IMR-90 (cell line): Measurements from ENCODE around the gene FRY. TPM values are rescaled to one million over a fixed set of nuclear protein-coding genes. Genes with fewer than 3 reads are reported as not detected.

ENCODE experiments used
- ATAC-seq: fragments of 200-7000 bp; cut with Tn5 transposase; 2 replicates; pipeline ENCODE4 v1.9.1; 2020; ENCODE audit warnings: low read depth, mild to moderate bottlenecking, moderate library complexity
- BruUV-seq: library from RNA; stranded (reverse); fragments of 400-500 nt; replicated peaks from 2 replicates; lab custom pipeline; 2021; lab: Mats Ljungman, UMichigan
- CTCF ChIA-PET: fragments of 300-600 bp; formaldehyde crosslinking; extraction: SDS; loops from one replicate; lab custom pipeline; 2021; ENCODE audit warnings: antibody characterized with exemption; lab: Yijun Ruan, JAX
- POLR2A ChIA-PET: fragments of 300-600 bp; sonication (Branson Sonifier 250); formaldehyde crosslinking; loops from one replicate; lab custom pipeline; 2022; ENCODE audit warnings: antibody characterized with exemption; ENCODE audit not compliant: unreplicated experiment; lab: Charles Lee
- DNase-seq: peaks from one replicate; pipeline ENCODE4 v3.0.0; 2013
- H2AFZ ChIP-seq: replicated peaks from 2 replicates; pipeline ENCODE3; 2013; ENCODE audit warnings: low read length, mild to moderate bottlenecking; ENCODE audit not compliant: poor library complexity
- H2AK5ac ChIP-seq: 2 replicates; pipeline ENCODE4 v1.6.1; 2013; ENCODE audit warnings: low read depth, low read length, inconsistent platforms
- H2AK9ac ChIP-seq: replicated peaks from 2 replicates; pipeline ENCODE3; 2013; ENCODE audit warnings: mild to moderate bottlenecking, low read depth, low read length, moderate library complexity; ENCODE audit not compliant: poor library complexity
- H2BK120ac ChIP-seq: 2 replicates; pipeline ENCODE4 v1.6.1; 2013; ENCODE audit warnings: low read depth, low read length, inconsistent platforms
- H2BK15ac ChIP-seq: 3 replicates; pipeline ENCODE4 v1.6.1; 2013; ENCODE audit warnings: low read depth, low read length, inconsistent platforms
- H2BK20ac ChIP-seq: 2 replicates; pipeline ENCODE4 v1.6.1; 2013; ENCODE audit warnings: low read depth, mild to moderate bottlenecking, inconsistent platforms, low read length, moderate library complexity
- H2BK5ac ChIP-seq: 2 replicates; pipeline ENCODE4 v1.6.1; 2013; ENCODE audit warnings: mild to moderate bottlenecking, low read depth, low read length, inconsistent platforms; ENCODE audit not compliant: poor library complexity, severe bottlenecking
- H3K14ac ChIP-seq: replicated peaks from 2 replicates; pipeline ENCODE4 v1.6.1; 2013; ENCODE audit warnings: low read depth, low read length, inconsistent platforms
- H3K18ac ChIP-seq: 2 replicates; pipeline ENCODE4 v1.6.1; 2013; ENCODE audit warnings: low read depth, low read length, control low read depth
- H3K23ac ChIP-seq: 2 replicates; pipeline ENCODE4 v1.6.1; 2013; ENCODE audit warnings: low read depth, low read length, inconsistent platforms
- H3K27ac ChIP-seq: 2 replicates; pipeline ENCODE4 v1.5.1; 2013; ENCODE audit warnings: mild to moderate bottlenecking, control low read depth, low read length; ENCODE audit not compliant: insufficient read depth
- H3K27me3 ChIP-seq: 2 replicates; pipeline ENCODE4 v1.6.1; 2013; ENCODE audit warnings: low read length; ENCODE audit not compliant: control insufficient read depth, insufficient read depth
- H3K36me3 ChIP-seq: 2 replicates; pipeline ENCODE4 v1.6.1; 2013; ENCODE audit warnings: low read length, mixed read lengths; ENCODE audit not compliant: control insufficient read depth, insufficient read depth
- H3K4ac ChIP-seq: 2 replicates; pipeline ENCODE4 v1.6.1; 2013; ENCODE audit warnings: low read depth, low read length, inconsistent platforms
- H3K4me1 ChIP-seq: 2 replicates; pipeline ENCODE4 v1.6.1; 2013; ENCODE audit warnings: low read length, mixed read lengths; ENCODE audit not compliant: control insufficient read depth, insufficient read depth
- H3K4me2 ChIP-seq: 2 replicates; pipeline ENCODE4 v1.6.1; 2013; ENCODE audit warnings: low read depth, mild to moderate bottlenecking, control low read depth, low read length, moderate library complexity
- H3K4me3 ChIP-seq: 2 replicates; pipeline ENCODE4 v1.5.1; 2013; ENCODE audit warnings: low read depth, mild to moderate bottlenecking, control low read depth, low read length, moderate library complexity; ENCODE audit not compliant: insufficient read depth
- H3K56ac ChIP-seq: 2 replicates; pipeline ENCODE4 v1.6.1; 2013; ENCODE audit warnings: low read length, inconsistent platforms; ENCODE audit not compliant: insufficient read depth; ENCODE audit errors: extremely low read depth
- H3K79me1 ChIP-seq, 2 experiments: 2 replicates each; pipeline ENCODE4 v1.6.1; 2013; ENCODE audit warnings: low read length in 2 of 2, inconsistent platforms in 1 of 2, low read depth in 1 of 2
- H3K9ac ChIP-seq: 2 replicates; pipeline ENCODE4 v1.6.1; 2013; ENCODE audit warnings: low read depth, low read length, control low read depth
- H3K9me1 ChIP-seq: 2 replicates; pipeline ENCODE4 v1.6.1; 2013; ENCODE audit warnings: low read length, inconsistent platforms; ENCODE audit not compliant: insufficient read depth
- H3K9me3 ChIP-seq: 2 replicates; pipeline ENCODE4 v1.6.1; 2013; ENCODE audit warnings: low read length; ENCODE audit not compliant: control insufficient read depth, insufficient read depth
- H4K20me1 ChIP-seq: 2 replicates; pipeline ENCODE4 v1.6.1; 2013; ENCODE audit warnings: low read length, inconsistent platforms; ENCODE audit not compliant: insufficient read depth
- H4K5ac ChIP-seq: 2 replicates; pipeline ENCODE4 v1.6.1; 2013; ENCODE audit warnings: mild to moderate bottlenecking, low read depth, low read length, control low read depth
- H4K8ac ChIP-seq, 2 experiments: 2 replicates each; pipeline ENCODE4 v1.6.1; 2013; ENCODE audit warnings: low read depth in 2 of 2, low read length in 2 of 2, control low read depth in 1 of 2, inconsistent platforms in 1 of 2
- H4K91ac ChIP-seq: 2 replicates; pipeline ENCODE4 v1.6.1; 2013; ENCODE audit warnings: low read depth, low read length, inconsistent platforms; ENCODE audit not compliant: insufficient read depth
- BHLHE40 ChIP-seq: fragments of 150-350 bp; IDR thresholded peaks from 2 replicates; pipeline ENCODE4 v1.6.1; 2016; ENCODE audit warnings: mild to moderate bottlenecking, low read depth, low read length
- CEBPB ChIP-seq: IDR thresholded peaks from 2 replicates; pipeline ENCODE4 v1.6.1; 2012; ENCODE audit warnings: low read depth, low read length, improper control_type of control experiment
- CHD1 ChIP-seq: IDR thresholded peaks from 2 replicates; pipeline ENCODE4 v1.6.1; 2012; ENCODE audit warnings: low read depth, low read length, improper control_type of control experiment
- CTCF ChIP-seq: conservative IDR thresholded peaks from 2 replicates; pipeline ENCODE4 v1.5.1; 2012; ENCODE audit warnings: mild to moderate bottlenecking, low read depth, low read length, improper control_type of control experiment
- ELK1 ChIP-seq: fragments of 150-350 bp; IDR thresholded peaks from 2 replicates; pipeline ENCODE4 v1.6.1; 2016; ENCODE audit warnings: low read depth, mild to moderate bottlenecking, low read length, moderate library complexity, borderline replicate concordance
- FOS ChIP-seq: fragments of 150-350 bp; IDR thresholded peaks from 2 replicates; pipeline ENCODE4 v1.6.1; 2016; ENCODE audit warnings: low read depth, low read length
- MAFK ChIP-seq: IDR thresholded peaks from 2 replicates; pipeline ENCODE4 v1.6.1; 2012; ENCODE audit warnings: low read depth, low read length, improper control_type of control experiment
- MAZ ChIP-seq: IDR thresholded peaks from 2 replicates; pipeline ENCODE4 v1.6.1; 2012; ENCODE audit warnings: low read depth, mild to moderate bottlenecking, low read length, improper control_type of control experiment, moderate library complexity, borderline replicate concordance
- MXI1 ChIP-seq: IDR thresholded peaks from 2 replicates; pipeline ENCODE4 v1.6.1; 2012; ENCODE audit warnings: low read depth, mild to moderate bottlenecking, low read length, moderate library complexity, borderline replicate concordance
- NFE2L2 ChIP-seq: fragments of 150-350 bp; IDR thresholded peaks from 2 replicates; pipeline ENCODE4 v1.6.1; 2016; ENCODE audit warnings: low read depth, mild to moderate bottlenecking, low read length
- POLR2A ChIP-seq: IDR thresholded peaks from 2 replicates; pipeline ENCODE4 v1.6.1; 2012; ENCODE audit warnings: mild to moderate bottlenecking, low read depth, low read length
- RAD21 ChIP-seq: IDR thresholded peaks from 2 replicates; pipeline ENCODE4 v1.6.1; 2012; ENCODE audit warnings: low read length, improper control_type of control experiment
- RCOR1 ChIP-seq: IDR thresholded peaks from 2 replicates; pipeline ENCODE4 v1.6.1; 2012; ENCODE audit warnings: mild to moderate bottlenecking, low read length, improper control_type of control experiment; ENCODE audit not compliant: insufficient replicate concordance
- RFX5 ChIP-seq: IDR thresholded peaks from 2 replicates; pipeline ENCODE4 v1.8.0; 2012; ENCODE audit warnings: low read depth, mild to moderate bottlenecking, low read length, moderate library complexity
- SMC3 ChIP-seq: fragments of 150-350 bp; IDR thresholded peaks from 2 replicates; pipeline ENCODE4 v1.6.1; 2016; ENCODE audit warnings: low read depth, mild to moderate bottlenecking, antibody characterized with exemption, low read length, moderate library complexity
- USF2 ChIP-seq: fragments of 150-350 bp; IDR thresholded peaks from 2 replicates; pipeline ENCODE4 v1.6.1; 2017; ENCODE audit warnings: mild to moderate bottlenecking, antibody characterized with exemption, low read length, low read depth
- WGBS, 2 experiments: methylation state at CpG; one replicate each; pipeline versions ENCODE4 v1.1.5 to v1.1.7; 2013; ENCODE audit warnings: missing lambda C conversion rate in 2 of 2; ENCODE audit not compliant: insufficient read length in 1 of 2; ENCODE audit errors: extremely low coverage in 2 of 2; 5-methylcytosine and 5-hydroxymethylcytosine counted together
- dilution Hi-C: fragments of 300-500 bp; cut with HindIII; formaldehyde crosslinking; loops from one replicate; pipeline ENCODE4 v1.14.3; 2018; ENCODE audit warnings: low sequenced_read_pairs; ENCODE audit not compliant: unreplicated experiment
- in situ Hi-C: fragments of 300-500 bp; cut with MboI; formaldehyde crosslinking; loops from 3 replicates; pipeline ENCODE4 v1.14.3; 2019; ENCODE audit warnings: low sequenced_read_pairs, inconsistent platforms, mixed read lengths
- intact Hi-C: fragments of 100-400 bp; cut with micrococcal nuclease; formaldehyde crosslinking; loops from 2 replicates; pipeline ENCODE4 v1.10.0; 2022
- polyA plus RNA-seq, 3 experiments: library from polyadenylated mRNA; depleted of rRNA; stranded (reverse); fragments of >200 nt; gene quantifications; 2 replicates each; pipeline ENCODE4 v1.2.3, GENCODE V29; 2012; ENCODE audit warnings: low replicate concordance in 1 of 3
- total RNA-seq: library from RNA; depleted of rRNA; stranded (reverse); fragments of >200 nt; gene quantifications from 2 replicates; pipeline ENCODE4 v1.2.3, GENCODE V29; 2012

FRY gene
- total and polyA plus RNA-seq, 2 of the 4 experiments (the other 2 are of a cell fraction): 3.0 to 4.8 TPM

- in situ Hi-C loops: no loop called here
- 40% methylated on average over 1 of the region's 2 CpGs; no CpG with 5 or more reads in 1 of the 2 experiments for WGBS, 2 experiments
- TF ChIP-seq RCOR1 (no peak), MAFK (no peak), POLR2A (no peak), BHLHE40 (no peak), SMC3 (peak; percentile 85), CHD1 (no peak), RAD21 (peak; percentile 75), ELK1 (no peak), MAZ (no peak), MXI1 (no peak), CEBPB (no peak), CTCF (peak; percentile 75), FOS (no peak), USF2 (no peak), NFE2L2 (no peak), RFX5 (no peak)
- no peak overlapping the region for H3K27ac ChIP-seq
- no peaks in the 10 kb centered on the region for H3K9me3 ChIP-seq
- peak overlapping the region; percentile 27; the same call in 1 of the 2 replicates for H4K91ac ChIP-seq
- dilution Hi-C loops: no loop called here
- no peaks in the 10 kb centered on the region for H3K27me3 ChIP-seq
- H3K56ac ChIP-seq: no peak overlapping the region
- 0 out of 2 replicates have a peak overlapping the region, but pooled peaks have one; percentile 5 for H2BK120ac ChIP-seq
- no peak overlapping the region for H2BK15ac ChIP-seq
- CTCF ChIA-PET: interaction anchor here (1.0 to 2.7 kb wide), 6 partner anchors 9 to 337 kb away, joined by 3 to 14 read pairs (median 6); no protein-coding TSS in a partner anchor
- H3K18ac ChIP-seq: peak overlapping the region; percentile 75; the same call in 1 of the 2 replicates
- H4K8ac ChIP-seq: peak overlapping the region in 1 of 2 experiments; percentile 60; a peak in 2 of 4 replicates
- no peaks in the 10 kb centered on the region for H4K20me1 ChIP-seq
- no peak overlapping the region for H2AK9ac ChIP-seq
- H3K79me1 ChIP-seq: no peaks in the 10 kb centered on the region
- DNase-seq: peak; percentile 76
- no peak overlapping the region for H3K4me3 ChIP-seq
- peak overlapping the region; percentile 54 for H2AFZ ChIP-seq
- H2BK20ac ChIP-seq: peak overlapping the region; percentile 43; the same call in 1 of the 2 replicates
- H4K5ac ChIP-seq: peak overlapping the region; percentile 79
- H3K4me2 ChIP-seq: no peak overlapping the region
- no TSS peak for BruUV-seq
- peak overlapping the region; percentile 76 for H3K4ac ChIP-seq
- no peak overlapping the region for H2BK5ac ChIP-seq
- peaks cover 3% of the 10 kb centered on the region for H3K4me1 ChIP-seq
- intact Hi-C loops: loop anchor here (1.0 to 5.0 kb wide), 4 partner anchors 64 to 336 kb away; no protein-coding TSS in a partner anchor
- POLR2A ChIA-PET: no interaction called here
- H3K36me3 ChIP-seq: peaks cover 12% of the 10 kb centered on the region; the same call in 1 of the 2 replicates
- H3K23ac ChIP-seq: no peak overlapping the region
- no peak overlapping the region for H3K9ac ChIP-seq
- peak; percentile 96 for ATAC-seq
- H3K14ac ChIP-seq: no peak overlapping the region
- H3K9me1 ChIP-seq: peaks cover 2% of the 10 kb centered on the region
- 0 out of 2 replicates have a peak overlapping the region, but pooled peaks have one; percentile 51 for H2AK5ac ChIP-seq
These were observed 214.9 kb downstream of the FRY start for GRCh38 chr13:32246468-32246867.
